SH-SY5Y (cell line): Measurements from ENCODE around the gene AAK1.

ENCODE experiments used
- GATA2 ChIP-seq: IDR thresholded peaks from 2 replicates; pipeline ENCODE4 v1.6.1; 2011; ENCODE audit warnings: mild to moderate bottlenecking, low read depth, low read length
- GATA3 ChIP-seq: IDR thresholded peaks from 2 replicates; pipeline ENCODE4 v1.6.1; 2011; ENCODE audit warnings: low read depth, mild to moderate bottlenecking, low read length, moderate library complexity

AAK1 gene

DNA sequence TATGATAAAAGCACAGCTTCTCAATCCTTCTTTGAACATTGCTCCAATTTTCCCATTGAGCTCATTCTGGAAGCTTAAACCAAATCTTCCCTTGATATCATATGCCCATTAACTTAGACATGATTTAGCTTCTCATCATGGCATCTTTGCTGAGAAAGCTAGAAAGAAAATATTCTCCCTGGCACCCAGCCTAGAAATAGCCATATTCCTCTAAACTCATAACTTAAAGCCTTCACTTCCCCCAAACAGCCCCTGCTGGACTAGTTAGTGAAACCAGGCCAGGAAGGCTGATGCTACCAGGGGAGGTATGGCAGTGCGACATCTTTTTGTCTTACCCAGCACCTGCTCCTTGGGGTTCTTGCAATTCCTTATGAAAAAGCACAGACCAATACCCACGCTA, 4.3 kb downstream of the AAK1 start:
- TF ChIP-seq GATA3, result no peak
- no peak for TF ChIP-seq GATA2

DNA sequence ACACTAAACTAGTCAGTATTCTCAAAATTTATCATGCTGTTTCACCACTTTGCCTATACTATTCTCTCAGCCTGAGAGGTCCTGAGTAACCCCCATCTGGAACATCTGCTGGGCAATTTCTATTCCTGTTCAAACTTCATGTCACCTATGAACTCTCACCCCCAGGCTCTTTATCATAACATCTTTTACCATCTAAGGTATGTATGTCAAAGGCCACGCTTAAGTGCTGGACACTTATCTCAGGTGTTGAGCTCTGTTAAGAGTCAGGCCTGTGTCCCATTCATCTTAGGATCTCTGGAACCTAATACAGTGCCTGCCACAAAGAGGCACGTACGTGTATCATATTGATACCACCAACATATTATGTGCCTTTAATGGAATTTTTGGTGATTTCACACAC, 4.9 kb downstream of the AAK1 start:
- no peak for TF ChIP-seq GATA2
- TF ChIP-seq GATA3, result no peak

DNA sequence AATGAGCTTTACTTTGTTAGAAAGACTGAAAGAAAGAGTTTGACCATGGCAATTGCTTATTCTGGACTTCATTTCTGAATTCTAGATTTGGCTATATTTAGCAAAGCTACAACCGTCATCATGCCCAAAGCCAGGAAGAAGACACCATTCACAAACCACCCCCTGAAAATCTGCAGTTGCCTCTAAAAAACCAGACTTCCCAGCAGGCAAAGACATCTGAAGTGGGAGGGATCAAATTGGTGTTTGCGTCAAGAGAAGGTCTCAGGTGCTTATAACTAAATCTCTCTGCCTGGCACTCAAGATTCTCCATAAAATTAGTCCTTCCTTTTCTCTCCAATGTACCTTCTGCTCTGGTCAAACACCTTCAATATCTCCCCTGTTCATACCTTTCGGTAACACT, 5.6 kb downstream of the AAK1 start:
- TF ChIP-seq GATA2 (no peak), GATA3 (no peak)

DNA sequence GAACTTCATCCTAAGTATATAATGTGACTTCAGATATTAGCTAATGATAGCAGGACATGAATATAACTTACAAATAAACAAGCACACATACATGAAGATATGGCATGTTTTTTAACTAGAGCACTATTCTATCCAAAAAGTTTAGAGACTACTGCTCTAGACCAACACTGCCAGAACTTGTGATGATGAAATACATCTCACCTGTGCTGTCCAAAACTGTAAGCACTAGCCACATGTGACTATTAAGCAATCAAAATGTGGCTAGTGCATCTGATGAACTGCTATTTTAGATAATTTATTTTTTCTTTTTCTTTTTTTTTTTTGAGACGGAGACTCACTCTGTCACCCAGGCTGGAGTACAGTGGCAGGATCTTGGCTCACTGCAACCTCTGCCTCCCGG, 7.1 kb downstream of the AAK1 start:
- TF ChIP-seq GATA2 (no peak), GATA3 (no peak)

DNA sequence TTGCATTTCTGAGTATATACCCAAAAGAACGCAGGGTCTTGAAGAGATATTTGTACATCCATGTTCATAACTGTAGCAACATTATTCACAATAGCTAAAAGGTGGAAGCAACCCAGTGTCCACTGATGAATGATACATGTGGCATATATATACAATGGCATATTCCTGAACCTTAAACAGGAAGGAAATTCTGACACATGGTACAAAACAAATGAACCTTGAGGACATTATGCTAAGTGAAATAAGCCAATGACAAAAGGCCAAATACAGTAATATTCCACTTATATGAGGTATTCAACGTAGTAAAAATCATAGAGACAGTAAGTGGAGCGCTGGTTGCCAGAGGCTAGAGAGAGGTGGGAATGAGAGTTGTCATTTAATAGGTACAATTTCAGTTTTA, 8.1 kb downstream of the AAK1 start:
- TF ChIP-seq GATA2 (no peak), GATA3 (no peak)

DNA sequence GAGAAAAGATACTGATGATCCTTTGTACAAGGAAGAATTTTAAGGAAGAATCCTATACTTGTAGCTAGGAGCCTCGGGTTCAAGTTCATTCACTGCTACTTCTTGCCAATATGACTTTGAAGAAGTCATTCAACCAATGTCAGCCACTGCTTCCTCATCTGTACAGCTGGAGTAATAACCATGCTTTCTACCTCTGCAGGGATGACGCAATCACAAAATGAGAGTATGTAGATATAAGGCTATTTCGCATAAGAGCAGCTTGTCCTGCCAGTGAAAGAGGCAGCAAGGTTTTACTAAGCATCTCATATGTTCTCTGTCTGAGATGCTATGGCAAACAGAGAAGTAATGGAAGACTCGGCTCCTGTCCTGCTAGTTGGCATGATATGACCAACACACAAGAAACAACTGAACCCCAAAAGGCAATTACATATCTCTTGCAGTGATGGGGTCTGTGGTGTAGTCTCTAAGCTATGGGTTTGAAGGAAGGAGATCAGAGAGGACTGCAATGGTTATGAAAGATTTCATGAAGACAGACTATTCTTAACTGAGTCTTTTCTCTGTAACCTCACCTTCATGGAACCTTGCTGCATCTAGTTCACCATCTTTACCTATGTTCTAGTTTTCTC, 9.2 kb downstream of the AAK1 start:
- TF ChIP-seq GATA3 (no peak), GATA2 (no peak)

DNA sequence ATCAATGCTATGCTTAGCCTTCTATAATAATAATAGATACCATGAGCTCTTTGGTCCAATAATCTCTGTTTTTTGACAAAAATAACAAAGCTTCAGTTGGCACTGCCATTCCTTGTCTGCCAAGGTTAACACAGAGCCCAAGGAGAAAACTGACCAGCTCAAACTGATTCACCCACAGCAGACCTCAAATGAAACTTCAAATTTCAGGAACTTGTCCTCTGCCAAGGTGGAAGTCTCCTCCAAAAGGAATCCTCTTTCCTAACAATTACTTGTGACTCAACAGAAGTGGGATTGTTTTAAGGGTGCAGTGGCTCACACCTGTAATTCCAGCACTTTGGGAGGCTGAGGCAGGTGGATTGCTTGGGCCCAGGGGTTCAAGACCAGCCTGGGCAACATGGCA, 12.1 kb downstream of the AAK1 start:
- no peak for TF ChIP-seq GATA2
- TF ChIP-seq GATA3, result no peak

DNA sequence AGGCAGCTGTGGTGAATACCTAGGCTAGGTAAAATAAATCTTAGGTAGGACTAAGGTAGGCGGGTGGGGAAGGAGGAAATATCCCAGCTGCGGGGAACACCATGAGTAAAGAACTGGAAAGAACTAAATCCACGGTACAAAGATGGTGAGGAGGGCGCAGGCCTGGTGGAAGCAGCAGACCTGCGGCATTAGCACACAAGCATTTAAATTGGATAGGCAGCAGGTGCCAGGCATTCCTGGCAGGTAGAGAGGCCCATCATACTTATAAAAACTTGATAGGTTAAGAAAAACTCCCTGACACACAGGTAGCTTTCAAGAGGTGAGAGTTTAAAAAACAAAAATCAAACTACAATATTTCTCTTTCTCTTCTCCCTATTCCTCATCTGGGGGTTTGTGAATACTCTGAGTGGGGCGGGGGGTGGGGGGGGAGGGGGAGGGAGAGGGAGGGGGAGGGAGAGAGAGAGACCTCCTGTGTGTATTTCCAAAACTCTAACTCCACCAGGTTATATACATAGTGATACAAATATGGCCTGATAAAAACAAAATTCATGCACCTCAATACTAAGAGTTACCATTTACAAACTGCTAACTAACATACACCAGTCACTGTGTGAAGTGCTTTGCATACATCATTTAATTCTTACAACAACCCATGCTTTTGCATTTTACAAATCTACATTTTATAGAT, 13.5 kb downstream of the AAK1 start:
- no peak for TF ChIP-seq GATA3
- TF ChIP-seq GATA2, result no peak

DNA sequence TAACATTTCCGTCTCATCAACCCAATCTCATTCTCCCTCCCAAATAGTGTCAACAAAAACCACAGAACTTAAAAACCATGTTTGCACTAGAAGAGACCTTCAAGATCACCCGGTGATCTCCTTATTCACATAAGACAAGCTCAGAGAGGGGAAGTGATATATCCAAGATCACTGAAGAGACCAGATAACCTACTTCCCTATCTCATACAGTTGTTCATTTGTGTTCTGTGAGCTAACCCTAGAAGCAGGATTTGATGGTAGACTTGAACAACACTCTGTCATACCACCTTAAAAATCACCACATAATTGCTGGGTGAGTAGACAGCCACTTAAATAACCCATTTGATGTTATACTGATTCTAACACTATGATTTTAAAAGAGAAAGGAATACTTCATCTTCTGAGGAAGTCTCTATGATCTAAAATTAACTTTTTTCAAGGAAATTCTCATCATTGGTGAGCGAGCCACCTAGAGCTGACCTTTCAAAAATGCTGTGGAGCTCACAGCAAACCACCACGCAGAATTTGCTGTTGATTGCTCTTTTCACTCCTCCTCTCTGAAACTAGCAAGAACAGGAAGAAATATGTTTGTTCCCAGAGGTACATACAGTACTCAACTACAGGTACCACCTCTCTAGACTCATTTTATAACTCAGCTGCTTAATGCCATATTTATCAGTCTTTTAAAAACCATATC, 15.1 kb downstream of the AAK1 start:
- no peak for TF ChIP-seq GATA2
- TF ChIP-seq GATA3, result no peak

DNA sequence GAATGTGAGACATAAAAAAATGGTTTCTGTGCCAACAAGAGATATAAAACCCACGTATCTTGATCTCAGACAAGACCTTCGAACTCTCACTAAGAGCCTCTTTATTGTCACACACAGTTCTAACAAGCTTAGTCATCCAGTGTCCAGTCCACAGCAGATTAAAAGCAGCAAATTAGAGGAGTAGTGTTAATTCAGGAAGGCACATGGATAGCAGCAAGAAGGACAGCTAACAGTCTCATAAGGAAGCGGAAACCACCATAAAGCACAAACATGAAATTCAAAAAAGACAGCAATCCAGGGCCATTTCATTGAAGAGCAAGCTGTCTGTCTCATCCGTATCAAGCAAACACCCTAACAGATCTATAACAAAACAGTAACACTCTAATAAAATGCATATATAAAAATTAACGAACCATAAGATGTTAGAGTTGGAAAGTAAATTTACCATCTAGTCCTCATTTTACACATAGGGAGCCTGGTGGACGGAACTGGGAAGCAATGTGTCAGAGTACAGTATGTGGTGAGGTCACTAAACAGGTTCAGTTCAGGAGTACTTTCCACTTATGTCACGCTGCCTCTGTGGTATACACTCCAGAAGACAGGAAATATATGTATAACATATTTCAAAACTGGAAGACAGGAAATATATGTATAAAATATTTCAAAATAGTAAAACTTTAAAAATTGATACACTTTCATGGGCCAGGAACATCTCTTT, 18.3 kb downstream of the AAK1 start:
- TF ChIP-seq GATA3 (no peak), GATA2 (no peak)

DNA sequence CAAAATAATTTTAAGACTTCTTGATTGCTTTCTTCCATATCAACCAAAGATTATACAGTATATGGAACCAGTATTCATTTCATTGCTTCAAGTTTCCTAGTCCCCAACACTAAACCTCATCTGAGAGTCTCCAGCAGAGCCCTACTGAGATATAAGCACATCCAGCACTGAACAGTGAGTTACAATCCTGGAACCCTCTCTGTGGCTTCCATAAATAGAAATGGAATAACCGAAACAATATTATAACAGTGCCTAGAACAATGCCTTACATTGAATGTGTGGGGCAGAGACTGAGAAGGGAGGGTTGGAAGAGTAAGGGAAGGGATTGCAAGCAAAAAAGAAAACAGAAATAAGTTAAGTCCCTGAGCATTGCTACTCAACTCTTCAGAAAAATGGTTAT, 18.9 kb downstream of the AAK1 start:
- TF ChIP-seq GATA2 (no peak), GATA3 (no peak)

DNA sequence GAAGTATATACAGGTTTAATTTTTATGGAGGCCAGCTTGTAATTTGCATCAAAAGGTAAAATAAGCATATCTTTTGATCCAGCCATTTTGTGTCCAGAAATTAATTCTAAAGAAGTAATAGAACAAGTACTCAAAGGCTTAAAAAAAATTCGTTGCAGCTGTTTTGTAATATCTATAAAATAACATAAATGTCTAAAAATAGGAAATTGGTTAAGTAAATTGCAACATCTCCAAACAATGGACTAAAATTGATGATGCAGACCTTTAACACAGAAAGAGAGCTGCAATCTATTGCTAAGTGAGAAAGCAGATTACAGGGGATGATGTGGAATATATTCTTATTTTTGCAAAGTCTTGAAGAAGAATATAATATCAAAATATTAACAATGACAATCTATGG, 19.4 kb downstream of the AAK1 start:
- TF ChIP-seq GATA2 (no peak), GATA3 (no peak)

DNA sequence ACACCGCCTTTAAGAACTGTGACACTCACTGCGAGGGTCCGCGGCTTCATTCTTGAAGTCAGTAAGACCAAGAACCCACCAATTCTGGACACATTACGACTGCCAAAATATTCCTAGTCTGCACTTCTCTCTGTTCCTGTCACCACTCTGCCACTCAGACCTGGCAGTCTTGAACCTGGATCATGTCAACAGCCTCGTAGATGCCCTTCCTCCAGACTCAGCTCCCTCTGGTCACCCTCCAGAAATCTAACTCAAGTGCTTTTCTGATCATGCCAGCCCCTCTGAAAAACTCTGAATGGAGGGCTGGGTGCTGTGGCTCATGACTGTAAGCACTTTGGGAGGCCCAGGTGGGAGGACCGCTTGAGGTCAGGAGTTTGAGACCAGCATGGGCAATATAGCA, 20.3 kb downstream of the AAK1 start:
- TF ChIP-seq GATA2 (no peak), GATA3 (no peak)

DNA sequence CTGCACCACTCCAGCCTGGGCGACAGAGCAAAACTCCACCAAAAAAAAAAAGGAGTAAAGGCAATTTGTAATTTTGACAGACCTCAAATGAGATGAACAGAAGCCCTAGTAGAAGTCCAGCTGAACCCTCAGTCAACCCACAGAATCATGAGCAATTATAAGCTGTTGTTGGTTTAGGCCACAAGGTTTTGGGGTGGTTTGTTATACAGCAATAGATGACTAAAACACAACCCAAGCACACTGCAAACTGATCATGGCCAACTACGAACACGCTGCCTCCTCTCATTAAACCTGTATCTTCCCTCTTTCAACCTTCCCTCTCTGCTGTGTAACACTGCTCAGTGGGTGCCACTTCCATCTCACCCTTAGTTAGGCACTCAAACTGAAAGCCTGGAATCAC, 22.1 kb downstream of the AAK1 start:
- TF ChIP-seq GATA3 (no peak), GATA2 (no peak)

DNA sequence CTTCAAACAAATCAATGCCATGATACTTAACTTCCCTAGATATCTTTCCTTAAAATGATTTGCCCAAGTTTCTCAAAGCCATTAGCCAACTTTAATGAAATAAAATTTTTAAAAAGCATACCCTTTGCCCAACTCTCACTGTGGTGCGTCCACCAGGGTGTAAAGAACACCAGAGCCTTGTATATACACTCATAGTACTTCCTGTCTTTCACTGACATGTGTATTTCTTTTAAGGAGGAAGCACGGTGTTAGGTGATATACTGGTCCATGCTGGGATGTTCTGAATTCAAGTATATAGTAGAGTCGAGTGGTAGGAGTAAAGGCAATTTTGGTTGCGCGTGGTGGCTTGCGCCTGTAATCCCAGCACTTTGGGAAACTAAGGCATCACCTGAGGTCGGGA, 22.7 kb downstream of the AAK1 start:
- TF ChIP-seq GATA3, result no peak
- TF ChIP-seq GATA2, result no peak

DNA sequence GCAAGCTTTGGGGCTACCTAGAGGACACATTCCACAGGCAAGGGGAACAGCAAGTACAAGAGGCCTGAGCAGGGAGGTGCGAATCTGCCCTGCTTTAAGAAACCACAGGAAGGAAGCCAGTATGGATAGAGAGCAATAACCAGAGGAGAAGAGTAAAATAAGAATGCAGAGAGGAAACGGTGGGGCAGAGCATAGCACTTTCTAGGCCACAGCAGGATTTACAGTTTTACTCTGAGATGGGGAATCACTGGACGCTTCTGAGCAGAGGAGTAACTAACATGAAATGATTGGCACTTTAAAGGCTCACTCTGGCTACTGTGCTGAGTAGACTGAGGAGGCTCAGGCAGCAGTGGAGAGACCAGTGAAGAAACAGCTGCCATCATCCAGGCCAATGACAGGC, 23.8 kb downstream of the AAK1 start:
- TF ChIP-seq GATA3, result no peak
- TF ChIP-seq GATA2, result no peak
